ENCODE results near the gene EVA1C.
"Not testable (repeated sequence)": the region's sequence is repeated elsewhere in the genome, so short reads cannot be mapped to it uniquely, and the experiment has no call there.

Gene EVA1C

DNA sequence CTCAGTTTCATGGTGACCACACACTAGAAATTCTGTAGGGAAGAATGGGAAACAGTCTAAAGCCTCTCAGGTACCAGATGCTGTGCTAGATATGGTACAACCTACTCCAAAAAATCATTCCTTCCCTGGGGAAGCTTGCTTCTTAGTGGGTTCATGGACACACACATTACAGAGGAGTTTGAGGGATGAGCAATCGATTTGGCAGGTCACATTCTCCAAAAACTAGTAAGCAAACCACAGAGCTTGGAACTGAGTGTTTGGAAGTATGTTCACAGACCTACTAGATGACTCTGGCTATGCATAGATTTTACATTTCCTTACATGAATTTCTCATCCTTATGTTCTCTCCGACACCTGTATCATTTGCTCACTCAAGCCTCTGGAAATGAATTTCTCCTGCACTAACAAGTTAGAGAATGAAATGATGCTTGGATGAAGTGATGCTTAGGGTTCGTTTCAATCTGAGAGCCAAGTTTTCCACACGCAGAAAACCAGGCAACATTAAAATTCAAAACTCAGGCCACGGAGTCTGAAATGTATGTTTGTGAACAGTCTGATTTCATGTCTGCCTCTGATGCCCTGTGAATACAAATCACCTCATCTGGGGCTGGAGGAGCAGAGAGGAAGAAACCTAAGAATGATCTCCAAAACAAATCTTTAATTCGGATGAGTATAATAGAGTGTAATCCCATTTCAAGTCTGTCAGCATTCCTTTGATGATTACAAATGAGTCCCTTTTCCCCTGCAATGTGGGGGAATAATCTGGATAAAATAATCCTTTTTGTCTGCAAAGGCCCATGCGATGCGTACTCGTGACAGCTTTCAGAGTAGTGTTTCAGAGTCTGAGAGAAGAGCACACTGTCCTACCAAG lies 11.0 kb downstream of the EVA1C start:
- no peak for FAIRE-seq
- no peak for DNase-seq (ENCODE audit: insufficient read length, low spot score)
- TF ChIP-seq POLR2AphosphoS5 (IDR thresholded peaks at IDR 0.05; ENCODE audit: low read depth, low read length) (no peak), POLR2A (IDR thresholded peaks at IDR 0.05; ENCODE audit: low read depth, low read length) (no peak), TAF1 (IDR thresholded peaks at IDR 0.05; ENCODE audit: low read depth, low read length) (no peak), SPI1 (IDR thresholded peaks at IDR 0.05; ENCODE audit: low read depth, low read length) (no peak), POU2F2 (IDR thresholded peaks at IDR 0.05; ENCODE audit: low read depth, low read length) (no peak), PAX5 (IDR thresholded peaks at IDR 0.05; ENCODE audit: insufficient read depth, low read length, severe bottlenecking) (no peak)

DNA sequence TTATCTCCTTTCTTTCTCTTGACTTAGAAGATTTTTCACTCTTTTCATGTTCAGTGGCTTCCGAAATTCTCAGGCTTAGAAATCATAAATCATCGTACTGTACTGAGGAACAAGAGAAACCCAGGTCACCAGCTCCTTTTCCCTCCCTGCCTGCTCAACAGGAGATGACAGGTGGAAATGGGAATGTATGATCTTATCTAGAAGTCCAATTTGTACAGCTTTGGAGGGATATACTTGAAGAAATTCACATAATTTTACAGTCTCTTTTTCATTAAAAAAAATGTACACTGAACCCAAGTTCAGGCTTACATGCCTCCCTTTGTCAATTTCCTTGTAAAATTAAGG lies 11.7 kb downstream of the EVA1C start:
- TF ChIP-seq POU2F2 (IDR thresholded peaks at IDR 0.05; ENCODE audit: low read depth, low read length) (no peak), TAF1 (IDR thresholded peaks at IDR 0.05; ENCODE audit: low read depth, low read length) (no peak), SPI1 (IDR thresholded peaks at IDR 0.05; ENCODE audit: low read depth, low read length) (no peak), POLR2AphosphoS5 (IDR thresholded peaks at IDR 0.05; ENCODE audit: low read depth, low read length) (no peak), PAX5 (IDR thresholded peaks at IDR 0.05; ENCODE audit: insufficient read depth, low read length, severe bottlenecking) (no peak), POLR2A (IDR thresholded peaks at IDR 0.05; ENCODE audit: low read depth, low read length) (no peak)
- FAIRE-seq: no peak

DNA sequence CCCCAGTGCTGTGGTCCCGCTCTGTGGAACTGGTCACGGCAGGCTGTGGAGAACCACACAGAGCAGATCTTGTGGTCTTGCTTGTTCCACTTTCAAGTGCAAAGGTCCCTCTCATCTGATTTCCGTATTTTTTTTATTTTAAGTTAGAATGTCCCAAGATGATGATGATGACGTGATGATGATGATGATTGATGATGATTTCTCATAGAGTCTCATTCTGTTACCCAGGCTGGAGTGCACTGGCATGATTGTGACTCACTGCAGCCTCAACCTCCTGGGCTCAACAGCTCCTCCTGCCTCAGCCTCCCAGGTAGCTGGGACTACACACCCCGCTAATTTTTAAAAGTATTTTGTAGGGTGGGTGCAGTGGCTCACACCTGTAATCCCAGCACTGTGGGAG lies 12.2 kb downstream of the EVA1C start:
- TF ChIP-seq POU2F2 (IDR thresholded peaks at IDR 0.05; ENCODE audit: low read depth, low read length): no peak
- no peak for TF ChIP-seq TAF1 (IDR thresholded peaks at IDR 0.05; ENCODE audit: low read depth, low read length)
- no peak for TF ChIP-seq POLR2A (IDR thresholded peaks at IDR 0.05; ENCODE audit: low read depth, low read length)
- no peak for TF ChIP-seq SPI1 (IDR thresholded peaks at IDR 0.05; ENCODE audit: low read depth, low read length)
- no peak for TF ChIP-seq POLR2AphosphoS5 (IDR thresholded peaks at IDR 0.05; ENCODE audit: low read depth, low read length)
- DNase-seq (ENCODE audit: insufficient read length, low spot score) (no peak), FAIRE-seq (no peak)

More for the DNA sequence above, 11.7 kb downstream of the EVA1C start:
- DNase-seq (ENCODE audit: insufficient read length, low spot score): no peak

DNA sequence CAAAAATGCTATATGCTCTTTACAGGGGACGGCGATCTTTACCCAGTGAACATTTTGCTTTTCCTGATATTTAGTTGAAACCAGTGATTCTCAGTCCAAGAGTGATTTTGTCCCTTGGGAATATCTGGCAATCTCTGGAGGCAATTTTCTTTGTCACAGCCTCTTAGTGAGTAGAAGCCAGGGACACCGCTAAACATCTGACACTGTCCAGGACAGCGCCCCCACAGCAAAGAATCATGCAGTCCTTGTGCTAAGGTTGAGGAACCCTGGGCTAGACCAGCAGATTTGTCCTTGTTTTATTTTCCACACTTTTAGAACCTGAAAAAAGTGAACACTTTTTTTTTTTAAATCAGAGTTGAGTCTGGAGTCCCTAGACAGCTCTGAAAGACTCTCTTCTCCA lies 13.1 kb downstream of the EVA1C start:
- FAIRE-seq (no peak), DNase-seq (ENCODE audit: insufficient read length, low spot score) (no peak)

DNA sequence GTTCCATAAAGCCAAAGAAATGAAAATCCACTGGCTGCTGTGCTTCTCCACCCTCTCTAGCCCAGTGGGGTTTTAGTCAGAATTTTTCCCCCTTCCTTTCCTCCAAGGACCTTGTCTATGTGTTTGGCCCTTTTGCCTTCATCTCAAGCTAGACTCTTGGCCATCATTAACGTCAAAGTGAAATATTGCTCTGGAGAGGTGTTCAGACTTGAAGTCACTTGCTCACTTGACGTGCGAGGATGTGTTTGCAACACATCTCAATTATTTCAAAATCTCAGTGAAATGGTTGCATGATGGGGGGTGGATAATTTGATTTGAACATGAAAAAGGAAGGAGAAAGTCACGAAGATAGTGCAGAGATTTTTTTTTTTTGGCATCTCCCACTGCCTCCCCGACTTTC lies 13.6 kb downstream of the EVA1C start:
- FAIRE-seq (no peak), DNase-seq (ENCODE audit: insufficient read length, low spot score) (no peak)
- TF ChIP-seq PAX5 (IDR thresholded peaks at IDR 0.05; ENCODE audit: insufficient read depth, low read length, severe bottlenecking) (no peak), POLR2AphosphoS5 (IDR thresholded peaks at IDR 0.05; ENCODE audit: low read depth, low read length) (no peak), SPI1 (IDR thresholded peaks at IDR 0.05; ENCODE audit: low read depth, low read length) (no peak), POU2F2 (IDR thresholded peaks at IDR 0.05; ENCODE audit: low read depth, low read length) (no peak), TAF1 (IDR thresholded peaks at IDR 0.05; ENCODE audit: low read depth, low read length) (no peak), POLR2A (IDR thresholded peaks at IDR 0.05; ENCODE audit: low read depth, low read length) (no peak)

More for the DNA sequence above, 13.1 kb downstream of the EVA1C start:
- TF ChIP-seq POLR2A (IDR thresholded peaks at IDR 0.05; ENCODE audit: low read depth, low read length): no peak
- TF ChIP-seq POLR2AphosphoS5 (IDR thresholded peaks at IDR 0.05; ENCODE audit: low read depth, low read length): no peak
- TF ChIP-seq POU2F2 (IDR thresholded peaks at IDR 0.05; ENCODE audit: low read depth, low read length): no peak
- TF ChIP-seq TAF1 (IDR thresholded peaks at IDR 0.05; ENCODE audit: low read depth, low read length): no peak
- no peak for TF ChIP-seq PAX5 (IDR thresholded peaks at IDR 0.05; ENCODE audit: insufficient read depth, low read length, severe bottlenecking)
- TF ChIP-seq SPI1 (IDR thresholded peaks at IDR 0.05; ENCODE audit: low read depth, low read length): no peak

DNA sequence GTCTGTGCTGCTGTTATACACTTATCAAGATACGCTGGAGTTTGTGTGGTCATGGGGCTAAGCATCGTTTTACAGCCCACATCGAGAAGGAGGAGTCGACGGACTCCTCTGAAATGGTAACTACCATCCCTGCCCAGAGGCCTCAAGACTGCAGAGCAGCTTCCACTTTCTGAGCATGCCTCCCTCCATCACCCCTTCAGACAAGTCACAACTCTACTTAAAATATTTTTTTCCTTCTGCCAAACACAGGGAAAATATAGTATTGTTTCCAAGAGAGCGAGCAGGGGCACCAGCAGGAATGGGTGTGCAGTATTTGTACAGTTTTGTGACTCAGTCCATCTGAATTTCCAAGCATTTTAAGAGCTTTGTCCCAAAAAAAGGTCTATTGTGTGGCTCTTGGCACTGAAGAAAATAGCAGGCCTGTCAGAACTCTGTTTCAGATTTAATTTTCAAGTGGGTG lies 14.1 kb downstream of the EVA1C start:
- DNase-seq (ENCODE audit: insufficient read length, low spot score) (no peak), FAIRE-seq (no peak)
- TF ChIP-seq POLR2AphosphoS5 (IDR thresholded peaks at IDR 0.05; ENCODE audit: low read depth, low read length) (no peak), TAF1 (IDR thresholded peaks at IDR 0.05; ENCODE audit: low read depth, low read length) (no peak), PAX5 (IDR thresholded peaks at IDR 0.05; ENCODE audit: insufficient read depth, low read length, severe bottlenecking) (no peak), SPI1 (IDR thresholded peaks at IDR 0.05; ENCODE audit: low read depth, low read length) (no peak), POLR2A (IDR thresholded peaks at IDR 0.05; ENCODE audit: low read depth, low read length) (no peak), POU2F2 (IDR thresholded peaks at IDR 0.05; ENCODE audit: low read depth, low read length) (no peak)

DNA sequence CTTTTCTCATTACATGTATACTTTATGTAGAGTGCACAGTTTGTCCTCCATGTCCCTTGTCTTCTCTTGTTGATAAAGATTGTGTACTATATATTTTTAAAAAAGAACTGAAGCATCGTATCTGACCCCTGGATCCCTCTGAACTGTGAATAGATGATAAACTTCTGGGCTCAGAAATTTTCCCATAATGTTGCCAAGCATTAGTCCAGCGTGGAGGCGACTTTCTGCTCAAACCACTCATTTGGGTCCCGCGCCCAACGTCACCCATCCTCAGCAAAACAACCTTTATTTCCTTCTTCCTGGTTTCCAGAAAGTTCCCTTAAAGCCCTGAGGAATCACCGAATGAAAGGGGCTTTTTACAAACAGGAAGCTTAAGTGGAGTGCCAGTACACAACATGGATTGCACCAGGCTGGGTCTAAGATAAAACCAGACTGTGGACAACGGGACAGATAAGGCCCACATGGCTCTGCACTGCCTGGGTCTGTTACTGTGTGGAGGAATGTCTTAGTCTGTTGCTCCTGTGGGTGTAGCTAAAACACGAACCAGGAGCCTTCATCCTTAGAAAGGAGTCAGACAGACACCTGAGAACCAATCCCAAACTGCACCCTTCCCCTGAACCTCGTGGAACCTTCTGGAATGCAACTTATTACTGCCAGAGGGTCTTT lies 15.6 kb downstream of the EVA1C start:
- no peak for DNase-seq (ENCODE audit: insufficient read length, low spot score)
- TF ChIP-seq POU2F2 (IDR thresholded peaks at IDR 0.05; ENCODE audit: low read depth, low read length) (no peak), POLR2AphosphoS5 (IDR thresholded peaks at IDR 0.05; ENCODE audit: low read depth, low read length) (no peak), PAX5 (IDR thresholded peaks at IDR 0.05; ENCODE audit: insufficient read depth, low read length, severe bottlenecking) (no peak), SPI1 (IDR thresholded peaks at IDR 0.05; ENCODE audit: low read depth, low read length) (no peak)

DNA sequence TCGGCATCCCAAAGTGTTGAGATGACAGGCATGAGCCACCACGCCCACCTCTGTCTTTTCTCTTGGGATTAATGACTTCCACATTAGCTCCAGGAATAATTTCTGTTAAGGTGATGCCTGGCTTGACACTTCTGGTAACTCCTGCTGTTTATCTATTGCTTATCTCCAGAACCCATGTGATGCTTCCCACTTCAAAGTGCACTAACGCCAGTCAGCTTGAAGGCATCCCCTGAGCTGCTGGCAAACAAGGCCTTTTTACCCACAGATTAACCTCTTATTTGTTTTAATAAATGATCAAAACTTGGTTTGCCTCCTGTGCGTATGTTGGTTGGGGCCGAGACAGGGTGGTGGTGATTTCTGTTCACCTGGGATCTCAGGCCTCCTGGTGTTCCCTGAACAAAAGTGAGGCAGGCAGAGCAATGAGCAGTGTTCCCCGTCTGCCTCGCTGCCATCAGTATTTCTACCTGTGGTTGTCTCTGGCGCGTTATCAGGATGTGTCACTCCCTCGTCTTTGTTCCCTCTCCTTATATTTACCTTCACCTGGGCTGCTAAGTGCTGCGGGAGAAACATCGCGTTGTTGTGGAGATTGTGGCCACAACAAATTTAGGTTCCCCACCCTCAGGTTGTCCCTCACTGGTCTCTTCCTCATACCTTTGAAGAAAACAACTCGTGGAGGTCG lies 20.6 kb downstream of the EVA1C start:
- DNase-seq (ENCODE audit: insufficient read length, low spot score); FAIRE-seq: not testable (repeated sequence)

More for the DNA sequence above, 15.6 kb downstream of the EVA1C start:
- no peak for FAIRE-seq

DNA sequence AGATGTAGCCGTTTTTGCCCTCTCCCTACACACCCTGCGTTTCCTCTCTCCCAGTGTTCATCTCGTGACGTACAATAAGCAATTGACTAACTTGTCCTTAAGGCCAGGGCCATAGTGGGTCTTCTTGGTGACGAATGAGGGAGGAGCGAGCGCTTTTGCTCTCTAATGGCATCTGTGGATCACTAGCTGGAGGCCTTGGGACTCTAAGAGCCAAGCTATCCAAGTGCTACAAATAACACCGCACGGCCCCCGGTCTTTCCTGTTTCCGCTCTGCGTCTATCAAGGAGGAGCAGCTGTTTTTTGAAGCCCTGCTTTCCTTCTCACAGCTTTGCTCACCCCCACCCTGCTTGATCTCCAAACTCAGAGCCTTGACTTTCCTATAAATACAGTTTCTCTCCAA lies 25.2 kb downstream of the EVA1C start:
- DNase-seq (ENCODE audit: insufficient read length, low spot score): no peak
- no peak for FAIRE-seq
- TF ChIP-seq TAF1 (IDR thresholded peaks at IDR 0.05; ENCODE audit: low read depth, low read length): no peak
- no peak for TF ChIP-seq POLR2AphosphoS5 (IDR thresholded peaks at IDR 0.05; ENCODE audit: low read depth, low read length)
- TF ChIP-seq POU2F2 (IDR thresholded peaks at IDR 0.05; ENCODE audit: low read depth, low read length): no peak
- no peak for TF ChIP-seq SPI1 (IDR thresholded peaks at IDR 0.05; ENCODE audit: low read depth, low read length)
- TF ChIP-seq POLR2A (IDR thresholded peaks at IDR 0.05; ENCODE audit: low read depth, low read length): no peak
- TF ChIP-seq PAX5 (IDR thresholded peaks at IDR 0.05; ENCODE audit: insufficient read depth, low read length, severe bottlenecking): no peak
